ENCODE measurements around the gene AFTPH. TPM values are rescaled to one million over a fixed set of nuclear protein-coding genes. Genes with fewer than 3 reads are reported as not detected.

The AFTPH gene
- total RNA-seq, 1 donor from 2014 or later = 28.3 TPM

DNA sequence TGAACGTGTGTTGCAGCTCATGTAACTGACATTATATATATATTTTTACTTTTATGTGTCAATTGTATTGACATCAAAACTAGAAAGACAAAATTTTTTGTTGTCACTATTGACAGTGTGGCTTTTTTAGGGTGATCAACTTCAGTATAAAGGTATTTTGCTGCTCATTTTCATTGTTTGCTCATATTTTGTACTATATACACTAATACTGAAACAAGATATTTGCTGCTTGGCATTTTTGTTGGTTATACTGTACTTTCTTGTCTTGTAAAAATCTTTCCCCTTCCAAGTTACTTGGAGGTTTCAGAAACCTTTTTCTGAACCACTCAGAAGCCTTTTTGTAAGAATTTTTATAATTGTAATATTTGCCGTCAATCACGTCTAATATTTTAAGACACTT lies 16.5 kb downstream of the AFTPH start:
- no peak for ATAC-seq

DNA sequence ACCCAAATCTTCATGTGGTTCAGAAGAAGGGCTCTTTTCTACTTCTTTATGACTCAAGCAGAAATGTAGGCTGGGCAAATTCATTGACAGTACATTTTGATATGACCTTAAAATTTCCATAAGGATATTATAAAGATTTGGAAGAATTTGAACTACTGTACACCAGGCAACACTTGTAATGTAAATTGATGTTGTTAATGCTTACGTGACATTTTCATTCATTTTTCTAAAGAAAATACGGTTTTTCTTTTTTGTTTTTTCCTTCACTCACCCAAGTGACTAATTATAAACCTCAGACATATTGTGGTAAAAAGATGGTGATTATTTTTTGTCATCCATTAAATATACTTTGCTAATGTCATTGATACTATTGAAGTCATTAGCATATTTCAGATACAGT lies 17.4 kb downstream of the AFTPH start:
- no peak for ATAC-seq

DNA sequence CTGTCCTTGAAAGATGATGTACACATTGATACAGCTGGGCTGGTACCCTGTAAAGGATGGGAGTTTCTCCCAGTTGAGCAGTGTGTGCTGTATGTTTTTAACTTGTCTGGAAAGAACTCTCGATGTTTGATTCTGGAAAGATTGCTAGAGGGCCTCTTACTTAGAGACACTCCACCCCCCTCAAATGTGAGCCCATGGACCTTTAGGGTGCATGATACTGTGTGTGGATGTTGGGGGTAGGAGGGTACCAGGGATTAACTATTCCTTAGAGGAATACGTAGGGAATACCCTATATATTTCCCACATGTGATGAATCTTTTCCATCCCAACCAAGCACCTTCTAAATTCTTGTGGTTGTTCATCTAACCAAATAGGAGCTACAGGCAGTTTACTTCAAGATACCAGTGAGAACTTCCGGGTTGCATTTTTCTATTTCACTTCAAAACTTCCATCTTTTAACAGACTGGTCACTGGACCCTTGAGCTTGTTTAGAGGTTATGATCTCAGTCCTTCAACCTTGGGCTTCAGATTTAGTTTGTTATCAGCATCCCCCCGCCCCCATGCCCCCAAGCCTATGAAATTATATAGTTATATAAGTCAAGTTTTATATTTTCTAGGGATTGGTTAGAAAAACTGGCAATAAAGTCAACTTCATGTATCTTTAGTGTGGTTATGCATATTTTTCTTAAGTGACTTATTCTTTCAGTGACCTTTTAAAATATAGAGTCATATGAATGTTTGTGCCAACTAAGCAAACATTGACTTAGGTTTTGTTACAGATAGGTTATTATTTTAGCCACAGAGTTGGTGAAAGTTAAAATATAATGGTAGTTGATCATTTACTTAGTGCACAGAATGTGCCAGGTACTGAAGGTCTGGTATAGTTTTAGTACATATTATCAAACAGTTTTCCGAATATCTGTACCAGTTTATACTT lies 18.2 kb downstream of the AFTPH start:
- no peak for ATAC-seq

DNA sequence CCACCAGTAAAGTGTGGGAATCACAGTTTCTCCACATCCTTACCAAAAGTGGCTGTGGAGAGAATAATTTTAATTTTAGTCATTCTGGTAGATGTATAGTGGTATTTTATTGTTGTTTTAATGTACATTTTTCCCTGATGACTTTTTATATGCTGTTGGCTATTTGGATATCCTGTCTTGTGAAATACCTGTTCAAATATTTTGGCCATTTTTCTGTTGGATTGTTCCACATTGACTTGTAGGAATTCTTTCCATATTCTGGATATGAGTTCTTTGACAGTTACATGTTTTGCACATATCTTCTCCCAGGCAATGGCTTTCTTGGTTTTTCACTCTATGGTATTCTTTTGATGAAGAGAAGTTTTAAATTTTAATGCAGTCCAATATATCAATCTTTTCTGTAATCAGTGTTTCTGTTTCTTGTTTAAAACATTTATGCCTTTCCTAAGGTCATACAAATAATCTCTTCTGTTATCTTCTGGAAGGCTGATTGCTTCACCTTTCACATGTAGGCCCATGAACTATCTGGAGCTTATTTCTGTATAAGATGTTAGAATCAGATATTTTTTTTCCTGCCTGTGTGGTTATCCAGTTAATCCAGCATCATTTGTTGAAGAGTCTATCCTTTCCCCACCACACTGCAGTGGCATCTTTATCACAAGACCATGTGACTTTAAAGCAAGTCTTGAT lies 19.0 kb downstream of the AFTPH start:
- no peak for ATAC-seq

DNA sequence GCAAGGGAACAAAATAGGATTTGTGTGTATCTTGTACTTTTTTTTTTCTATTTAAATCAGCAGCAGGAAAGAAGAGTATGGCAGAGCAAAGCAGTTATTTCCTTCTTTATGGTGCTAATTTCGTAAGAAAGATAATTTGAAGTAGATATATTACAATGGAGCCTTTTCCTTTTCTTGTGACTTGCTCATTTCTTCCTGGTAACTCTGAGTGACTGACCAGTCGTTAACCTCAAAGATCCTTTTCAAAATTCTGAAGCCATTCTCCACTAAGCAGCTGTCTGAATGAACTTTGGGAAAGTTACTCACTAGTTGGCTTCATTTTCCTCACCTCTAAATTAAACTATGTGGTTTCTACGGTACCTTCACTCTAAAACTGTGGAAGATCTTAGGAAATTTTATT lies 24.6 kb downstream of the AFTPH start:
- ATAC-seq = no peak

DNA sequence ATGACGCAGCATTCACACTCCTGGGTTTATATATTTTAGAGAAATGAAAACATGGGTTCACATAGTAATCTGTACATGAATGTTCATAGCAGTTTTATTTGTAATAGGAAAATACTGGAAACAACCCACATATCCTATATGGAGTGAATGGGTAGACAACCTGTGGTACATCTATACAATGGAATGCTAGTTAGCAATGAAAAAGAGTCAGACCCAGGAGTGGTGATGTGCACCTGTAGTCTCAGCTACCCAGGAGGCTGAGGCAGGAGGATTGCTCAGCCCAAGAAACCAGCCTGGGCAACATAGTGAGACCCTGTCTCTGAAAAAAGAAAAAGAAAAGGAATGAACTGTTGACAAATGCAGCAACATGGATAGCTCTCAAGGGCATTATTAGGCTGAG lies 25.9 kb downstream of the AFTPH start:
- no peak for ATAC-seq

DNA sequence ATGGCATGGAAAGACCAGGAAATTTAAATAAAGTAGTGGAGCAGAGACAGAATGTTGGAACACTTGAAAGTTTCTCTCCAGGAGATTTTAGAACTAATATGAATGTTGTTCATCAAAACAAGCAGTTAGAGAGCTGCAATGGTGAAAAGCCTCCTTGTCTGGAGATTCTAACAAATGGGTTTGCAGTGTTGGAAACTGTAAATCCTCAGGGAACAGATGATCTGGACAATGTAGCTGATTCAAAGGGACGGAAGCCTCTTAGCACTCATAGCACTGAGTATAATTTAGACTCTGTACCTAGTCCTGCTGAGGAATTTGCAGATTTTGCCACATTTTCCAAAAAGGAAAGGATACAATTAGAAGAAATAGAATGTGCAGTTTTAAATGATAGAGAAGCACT lies 27.7 kb downstream of the AFTPH start:
- ATAC-seq = no peak

DNA sequence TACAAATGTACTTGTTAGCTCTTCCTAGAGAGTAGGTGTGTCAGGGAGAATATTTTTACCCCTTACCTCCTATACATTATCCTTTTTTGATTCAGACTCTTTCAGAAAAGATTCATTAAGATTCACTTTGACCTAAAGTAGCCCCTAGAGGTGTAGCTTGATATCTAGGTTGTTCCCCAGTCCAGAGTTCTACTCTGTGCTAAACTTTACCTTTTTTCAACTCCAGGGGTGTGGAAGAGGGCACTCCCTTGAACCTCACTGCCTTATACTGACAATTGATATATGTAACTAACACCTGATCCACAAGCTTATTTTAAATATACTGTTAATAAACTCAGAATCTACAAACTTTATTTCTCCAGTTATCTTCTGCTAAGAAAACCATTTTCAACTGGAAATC lies 30.0 kb downstream of the AFTPH start:
- no peak for ATAC-seq

DNA sequence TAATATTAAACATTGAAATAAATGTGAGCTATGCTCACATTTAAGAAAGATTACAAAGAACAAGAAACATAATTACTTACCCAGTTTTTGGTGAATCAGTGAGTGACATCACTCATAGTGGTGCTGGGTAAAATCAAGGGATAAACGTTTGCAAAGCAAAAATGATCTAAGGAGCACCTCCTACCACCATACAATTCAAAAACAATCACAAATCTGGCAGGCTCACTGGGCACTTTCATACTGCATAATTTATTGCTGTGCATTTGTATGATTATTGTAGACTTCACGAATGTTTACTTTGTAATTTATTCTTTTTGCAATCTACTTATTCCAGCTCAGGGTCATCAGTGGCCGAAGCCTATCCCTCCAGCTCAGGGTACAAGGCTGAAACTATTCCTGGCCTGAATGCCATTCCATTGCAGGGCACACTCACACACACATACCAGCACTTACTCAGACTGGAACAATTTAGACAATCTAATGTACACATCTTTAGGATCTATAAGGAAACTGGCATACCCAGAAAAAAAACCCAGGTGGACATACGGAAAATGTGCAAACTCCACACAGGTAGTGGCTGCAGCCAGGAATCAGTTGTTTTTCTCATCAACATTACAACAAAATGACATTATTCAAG lies 34.4 kb downstream of the AFTPH start:
- no peak for ATAC-seq

DNA sequence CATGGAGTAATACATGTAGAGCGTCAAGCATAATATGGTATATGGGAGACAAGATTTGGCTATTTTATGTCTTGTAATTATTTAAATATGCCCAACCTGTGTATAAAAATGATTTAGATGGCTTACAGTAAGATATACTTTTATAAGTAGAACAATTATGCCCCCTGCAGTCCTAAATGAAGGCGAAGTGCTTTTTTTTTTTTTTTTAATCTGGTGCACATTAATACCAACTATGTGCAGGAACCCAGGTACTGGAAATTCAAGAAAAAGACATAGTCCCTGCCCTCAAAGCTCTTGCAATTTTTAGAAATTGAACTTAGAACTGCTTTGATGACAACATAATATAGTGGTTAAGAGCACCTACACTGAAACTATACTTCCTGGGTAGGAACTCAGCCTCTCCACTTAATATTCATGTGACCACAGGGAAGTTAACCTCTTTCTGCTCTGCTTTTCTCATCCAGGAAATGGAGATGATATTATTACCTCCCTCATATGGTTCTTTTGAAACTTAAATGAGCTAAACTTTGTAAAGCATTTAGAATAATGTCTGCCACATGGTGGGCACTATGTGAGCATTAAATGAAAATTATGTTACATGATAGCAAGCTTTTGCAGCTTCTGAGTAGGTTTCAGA lies 38.1 kb downstream of the AFTPH start:
- peak; percentile 31 for ATAC-seq

DNA sequence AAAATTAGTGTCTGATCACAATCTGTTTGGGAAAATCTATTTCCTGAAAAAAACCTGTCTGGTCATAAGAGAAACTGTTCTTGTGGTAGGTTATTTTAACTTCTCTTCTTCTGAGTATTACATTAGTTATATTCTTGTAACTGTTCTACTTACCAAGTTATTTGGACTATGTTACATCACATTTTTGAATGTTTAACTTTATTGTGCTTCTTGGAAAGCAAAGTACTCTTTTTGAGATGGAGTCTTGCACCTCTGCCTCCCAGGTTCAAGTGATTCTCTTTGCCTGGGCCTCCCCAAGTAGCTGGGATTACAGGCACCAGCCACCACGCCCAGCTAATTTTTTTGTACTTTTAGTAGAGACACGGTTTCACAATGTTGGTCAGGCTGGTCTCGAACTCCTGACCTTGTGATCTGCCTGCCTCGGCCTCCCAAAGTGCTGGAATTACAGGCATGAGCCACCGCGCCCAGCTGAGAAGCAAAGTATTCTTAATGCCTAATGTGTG lies 39.4 kb downstream of the AFTPH start:
- no peak for ATAC-seq

DNA sequence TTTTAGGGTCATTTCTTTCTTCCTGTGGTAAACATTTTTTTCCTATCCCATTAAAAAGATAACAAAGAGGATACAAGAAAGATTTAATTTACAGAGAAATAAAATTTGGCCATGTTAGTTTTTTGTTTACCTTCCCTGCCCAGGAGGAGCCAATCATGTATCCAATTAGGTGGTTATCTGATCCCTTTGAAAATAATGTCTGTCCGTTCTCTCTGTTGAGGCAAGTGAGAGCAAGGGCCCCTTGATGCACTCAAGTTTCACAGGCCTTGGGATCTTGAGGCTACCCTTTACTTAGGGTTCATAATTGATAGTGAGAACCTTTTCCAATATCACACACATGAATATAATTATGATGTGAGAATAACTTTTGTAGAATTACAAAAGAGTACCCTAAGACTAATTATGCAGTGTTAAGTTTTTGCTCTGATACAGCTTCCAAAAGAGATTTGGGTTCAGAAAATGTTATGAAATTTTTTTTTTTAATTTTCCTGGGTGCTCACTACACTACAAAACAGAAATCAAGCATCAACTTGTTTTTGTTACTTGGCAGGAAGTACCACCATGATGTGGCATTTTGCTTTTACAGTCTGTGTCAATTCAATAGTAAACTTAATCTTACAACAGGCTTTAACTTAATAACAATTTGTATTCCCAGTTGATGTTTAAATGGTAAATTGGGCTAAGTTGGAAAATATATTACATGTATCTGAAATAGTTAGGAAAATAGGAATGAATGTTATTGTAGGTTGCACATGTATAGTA lies 42.0 kb downstream of the AFTPH start:
- ATAC-seq = no peak

DNA sequence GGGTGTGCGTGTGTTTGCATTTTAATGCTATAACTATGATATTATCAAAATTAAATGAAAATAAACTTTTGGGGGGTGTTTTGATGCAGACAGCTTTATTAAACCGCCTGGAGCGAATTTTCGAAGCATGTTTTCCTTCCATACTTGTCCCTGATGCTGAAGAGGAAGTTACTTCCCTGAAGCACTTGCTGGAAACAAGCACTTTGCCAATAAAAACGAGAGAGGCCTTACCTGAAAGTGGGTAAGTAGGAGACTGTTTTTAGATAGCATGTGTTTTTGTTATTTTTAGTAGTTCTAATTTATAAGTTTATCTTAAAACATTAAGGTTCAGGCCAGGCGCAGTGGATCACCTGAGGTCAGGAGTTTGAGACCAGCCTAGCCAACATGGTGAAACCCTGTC lies 43.3 kb downstream of the AFTPH start:
- no peak for ATAC-seq

DNA sequence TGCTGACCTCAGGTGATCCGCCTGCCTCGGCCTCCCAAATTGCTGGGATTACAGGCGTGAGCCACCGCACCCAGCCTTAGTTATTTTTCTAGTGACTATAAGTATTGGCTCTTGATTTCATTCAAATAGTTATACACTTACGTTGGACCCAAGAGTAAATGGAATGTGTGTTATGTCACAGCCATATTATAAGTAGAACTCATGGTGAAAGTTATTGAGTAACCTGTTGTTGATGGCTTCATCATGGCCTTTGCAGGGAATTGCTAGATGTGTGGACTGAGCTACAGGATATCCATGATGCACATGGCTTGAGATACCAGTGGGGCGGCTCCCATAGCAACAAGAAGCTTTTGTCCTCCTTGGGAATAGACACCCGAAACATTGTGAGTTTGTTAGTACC lies 44.7 kb downstream of the AFTPH start:
- no peak for ATAC-seq

DNA sequence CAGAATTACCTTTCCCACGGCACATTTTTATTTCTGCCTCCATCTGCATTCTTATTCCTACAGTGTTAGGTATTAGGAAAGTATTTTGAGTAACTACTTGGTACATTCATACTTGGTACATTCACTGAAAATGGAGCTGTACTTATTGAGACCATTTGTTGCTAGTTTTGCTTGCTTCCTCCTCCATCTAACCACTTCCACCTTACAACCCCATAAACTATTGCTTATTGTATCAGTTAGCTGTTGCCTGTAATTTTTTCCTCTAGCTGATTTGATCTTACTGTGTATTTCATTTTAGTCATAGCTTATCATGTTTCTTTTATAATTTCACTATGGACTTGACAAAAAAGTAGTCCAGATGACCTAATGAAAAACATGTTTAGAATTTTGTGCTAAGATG lies 50.7 kb downstream of the AFTPH start:
- no peak for ATAC-seq

DNA sequence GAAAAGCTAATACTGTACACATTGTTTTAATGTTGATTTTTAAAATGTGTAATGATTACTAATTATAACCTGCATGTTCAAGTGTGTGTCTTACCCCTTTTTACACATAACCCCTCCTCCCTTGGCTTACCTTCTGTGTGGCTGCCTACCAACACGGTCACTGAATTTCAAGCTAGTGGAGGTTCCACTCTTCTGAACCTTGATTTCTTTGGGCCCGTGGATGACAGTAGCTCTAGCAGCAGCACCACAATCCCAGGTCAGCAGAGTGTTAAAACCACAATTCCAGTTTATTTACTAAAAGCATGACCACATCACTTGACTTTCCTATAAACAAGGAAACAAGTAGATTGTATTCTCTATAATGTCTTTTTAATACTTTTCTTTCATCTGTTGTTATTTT lies 56.9 kb downstream of the AFTPH start:
- ATAC-seq = no peak

DNA sequence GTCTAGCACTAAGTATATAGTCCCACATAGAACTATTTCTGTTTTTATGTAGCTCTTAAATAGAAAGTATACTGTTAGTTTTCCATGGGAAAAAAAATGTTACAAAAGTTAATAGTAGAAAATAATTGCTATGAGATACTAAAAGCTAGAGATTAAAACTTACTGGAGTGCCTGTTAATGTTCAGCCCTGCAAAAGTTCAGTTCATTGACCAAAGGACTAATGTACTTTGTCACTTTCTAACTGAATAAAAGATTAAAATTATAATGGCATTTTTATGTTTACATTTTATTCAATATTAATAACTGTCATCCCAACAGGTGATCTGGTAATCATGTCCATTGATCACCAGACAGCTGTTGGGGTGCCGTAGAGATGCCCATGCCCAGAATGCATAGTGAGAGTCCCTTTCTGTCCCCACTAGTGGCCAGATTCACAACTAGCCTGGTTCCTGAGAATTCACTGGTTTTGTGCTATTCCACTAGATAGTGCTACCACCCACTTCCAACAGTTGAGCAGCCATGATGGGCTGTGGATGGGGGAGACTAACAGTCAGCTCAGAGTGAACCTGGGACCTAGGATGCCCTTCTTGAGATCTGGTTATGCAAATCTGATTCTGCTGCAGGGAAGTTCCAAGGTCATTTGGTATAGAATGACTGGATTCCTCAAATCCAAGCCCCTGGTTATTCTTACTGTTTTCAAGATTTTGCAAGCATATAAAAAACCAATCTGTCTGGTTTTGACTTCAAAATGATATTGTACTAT lies 57.8 kb downstream of the AFTPH start:
- ATAC-seq = no peak

DNA sequence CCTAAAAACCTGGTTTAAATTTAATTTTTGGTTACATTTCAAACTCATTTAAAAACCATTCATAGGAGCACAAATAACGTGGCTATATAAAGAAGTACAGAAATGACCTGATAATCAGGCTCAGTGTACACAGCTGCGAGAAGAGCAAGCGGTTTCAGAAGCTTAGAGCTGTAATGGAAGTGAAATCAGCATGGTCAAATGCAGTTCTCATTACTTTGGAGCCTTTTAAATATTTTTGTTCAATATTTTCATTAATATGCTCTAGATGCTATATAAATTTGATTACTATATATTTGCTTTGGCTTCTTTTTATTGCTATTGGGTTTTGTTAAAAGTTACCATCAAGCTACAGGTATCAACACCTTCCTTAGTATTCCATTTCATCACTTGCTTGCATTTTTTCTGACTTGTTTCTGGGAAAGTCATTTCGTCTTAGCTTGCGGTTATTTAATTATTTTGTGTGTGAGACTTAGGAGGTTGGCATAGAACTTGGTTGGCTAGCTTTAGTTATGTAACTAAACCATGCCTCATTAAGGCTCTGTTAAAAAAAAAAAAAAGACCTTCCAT lies 58.7 kb downstream of the AFTPH start:
- no peak for ATAC-seq

DNA sequence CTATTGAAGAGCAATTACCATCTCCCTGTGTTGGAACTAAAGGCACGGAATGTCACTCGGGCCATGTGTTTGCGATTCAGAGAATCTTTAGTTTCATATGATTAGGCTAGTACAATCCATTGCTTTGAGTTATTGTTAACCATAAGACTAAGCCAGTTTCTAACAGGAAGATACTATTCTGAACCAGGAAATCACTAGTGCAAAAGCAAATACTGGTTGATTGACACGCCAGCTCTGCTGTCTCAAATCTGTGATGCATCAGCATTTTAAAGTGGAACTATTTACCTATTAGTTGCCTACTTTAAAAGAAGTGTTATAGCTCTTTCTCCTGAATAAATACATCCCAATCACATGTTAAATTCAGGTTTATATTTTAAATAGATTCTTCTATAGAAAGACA lies 61.9 kb downstream of the AFTPH start:
- peak; percentile 54 for ATAC-seq

DNA sequence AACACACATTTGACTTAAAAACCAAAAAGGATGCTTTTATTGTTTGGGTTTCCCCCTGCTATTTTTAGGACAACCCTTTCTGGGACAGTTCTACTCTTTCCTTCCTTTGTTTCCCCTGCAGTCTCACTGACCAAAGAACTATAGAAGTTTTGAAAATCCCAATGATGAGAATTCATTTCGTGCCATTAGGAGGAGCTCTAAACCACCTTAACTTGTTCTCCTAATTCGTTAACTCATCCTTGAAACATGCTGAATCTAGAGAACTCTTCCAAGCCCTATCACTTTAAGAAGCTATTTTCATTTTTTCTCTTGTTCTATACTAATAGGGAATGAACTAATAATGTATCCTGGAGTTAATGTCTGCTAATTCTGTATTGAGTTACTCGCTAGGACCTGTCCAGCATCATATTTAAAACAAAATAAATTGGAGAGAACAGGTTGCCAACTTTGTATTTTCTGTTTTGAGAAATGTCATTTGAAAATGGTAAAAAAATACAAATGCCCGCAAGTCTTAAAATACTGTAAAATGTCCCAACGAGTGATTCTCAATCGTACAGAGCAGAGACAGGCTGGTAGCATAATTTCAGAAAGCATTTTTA lies 62.9 kb downstream of the AFTPH start:
- ATAC-seq = peak; percentile 71

DNA sequence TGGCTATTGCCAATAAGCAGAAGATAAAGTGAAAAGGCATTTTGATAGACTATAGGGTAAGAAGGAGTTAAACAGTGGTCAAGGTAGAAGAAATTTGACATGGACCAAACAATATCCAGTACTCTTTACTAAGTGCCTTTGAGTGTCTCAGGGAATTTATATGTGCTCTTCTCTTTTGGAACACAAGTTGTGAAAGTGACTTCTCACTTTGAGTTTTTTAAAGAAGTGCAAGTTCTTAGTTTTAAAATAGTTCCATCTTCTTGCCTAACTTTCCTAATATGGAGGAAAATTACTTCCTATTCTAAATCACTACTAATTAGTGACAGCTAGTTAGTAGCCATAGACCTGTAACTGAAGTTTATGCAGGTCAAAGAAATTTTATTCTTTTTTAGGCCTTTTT lies 63.4 kb downstream of the AFTPH start:
- no peak for ATAC-seq
